ENCODE measurements around the gene CLIC5.

CLIC5 gene

GRCh38 chr6:45997875-45998506 lies 17.7 kb downstream of the CLIC5 start:
- DNase-seq (ENCODE audit: low read depth in 2 of 2) = no peak

- no peak for DNase-seq (ENCODE audit: low read depth in 2 of 2)
These were observed 24.5 kb downstream of the CLIC5 start for GRCh38 chr6:45991189-45991588.

- DNase-seq (ENCODE audit: low read depth in 2 of 2) = no peak
These were observed 25.5 kb downstream of the CLIC5 start for GRCh38 chr6:45990162-45990561.

- no peak for DNase-seq (ENCODE audit: low read depth in 2 of 2)
These were observed 27.0 kb downstream of the CLIC5 start for GRCh38 chr6:45988635-45989034.

- DNase-seq (ENCODE audit: low read depth in 2 of 2) = no peak
These were observed 27.8 kb downstream of the CLIC5 start for GRCh38 chr6:45987856-45988255.

DNA sequence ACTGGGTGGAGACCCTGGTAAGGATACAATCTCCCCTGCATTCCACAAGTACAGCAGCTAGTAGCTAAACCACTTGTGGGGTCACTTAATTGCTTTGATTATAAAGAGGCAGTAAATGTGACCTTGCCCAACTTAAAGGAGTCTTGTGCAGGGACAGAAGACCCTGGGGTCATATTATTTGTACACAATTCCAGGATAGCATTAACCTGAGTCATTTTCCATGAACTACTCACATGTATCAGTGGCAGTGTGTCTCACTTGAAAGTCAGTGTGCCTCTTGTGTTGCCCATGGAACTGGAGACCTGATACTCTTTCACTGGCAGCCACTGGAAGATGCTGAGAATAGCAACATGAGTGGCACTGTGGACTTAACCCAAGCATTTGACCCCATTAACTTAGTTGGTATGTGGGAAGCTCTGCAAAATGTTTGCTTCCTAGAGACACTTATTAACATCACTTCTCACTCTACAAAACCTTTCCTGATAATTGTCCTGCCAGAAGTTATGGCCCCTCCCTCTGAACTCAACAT lies 28.9 kb downstream of the CLIC5 start:
- DNase-seq (ENCODE audit: low read depth in 2 of 2) = no peak

GRCh38 chr6:45984788-45985425 lies 30.8 kb downstream of the CLIC5 start:
- no peak for DNase-seq (ENCODE audit: low read depth in 2 of 2)

- no peak for DNase-seq (ENCODE audit: low read depth in 2 of 2)
These were observed 31.3 kb downstream of the CLIC5 start for GRCh38 chr6:45984347-45984746.

DNA sequence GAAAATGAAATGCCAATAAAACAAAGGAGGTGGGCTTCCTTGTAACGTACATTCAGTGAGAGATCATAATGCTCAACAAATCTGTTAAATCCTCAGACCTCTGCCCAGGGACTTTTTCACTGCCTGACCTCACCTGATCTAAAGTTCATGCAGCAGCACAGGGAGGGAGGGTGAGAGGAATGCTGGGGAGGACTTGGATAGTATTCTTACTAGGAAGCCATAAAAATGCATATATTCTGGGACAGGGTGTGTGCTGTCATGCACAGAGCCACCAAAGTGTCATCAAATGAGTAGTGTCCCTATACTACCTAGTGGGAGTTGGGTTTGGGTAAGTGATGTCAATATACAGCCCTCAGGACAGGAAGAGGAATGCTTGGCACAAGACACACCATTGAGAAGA lies 32.6 kb downstream of the CLIC5 start:
- no peak for DNase-seq (ENCODE audit: low read depth in 2 of 2)

DNA sequence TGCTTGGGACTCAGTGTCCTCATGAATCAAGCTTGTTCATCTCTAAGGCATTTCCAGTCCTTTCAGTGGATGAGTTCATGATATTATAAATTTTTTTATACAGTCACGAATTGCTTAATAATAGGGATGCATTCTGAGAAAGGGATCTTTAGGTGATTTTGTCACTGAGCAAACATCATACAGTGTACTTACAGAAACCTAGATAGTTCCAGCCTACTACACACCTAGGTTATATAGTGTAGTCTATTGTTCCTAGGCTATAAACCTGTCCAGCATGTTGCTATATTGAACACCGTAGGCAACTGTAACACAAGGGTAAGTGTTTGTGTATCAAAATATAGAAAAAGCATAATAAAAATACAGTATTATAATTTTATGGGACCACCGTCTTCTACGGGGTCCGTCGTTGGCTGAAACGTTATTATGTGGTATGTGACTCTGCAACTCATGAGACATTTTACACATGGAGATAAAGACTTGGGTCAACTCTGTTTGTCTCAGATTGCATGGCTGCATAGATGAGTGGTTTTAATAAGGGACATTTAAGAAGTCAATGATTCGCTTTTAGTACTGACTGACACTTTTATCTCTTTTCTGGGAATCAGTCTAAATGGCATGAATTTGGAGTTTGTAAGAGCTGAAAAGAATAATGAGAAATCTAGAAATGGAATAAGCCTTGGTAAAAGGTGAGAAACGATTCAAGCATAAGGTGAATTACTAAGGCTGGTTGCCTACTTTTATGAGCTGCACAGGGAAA lies 33.2 kb downstream of the CLIC5 start:
- no peak for DNase-seq (ENCODE audit: low read depth in 2 of 2)

- DNase-seq (ENCODE audit: low read depth in 2 of 2) = no peak
These were observed 34.6 kb downstream of the CLIC5 start for GRCh38 chr6:45981046-45981445.

DNA sequence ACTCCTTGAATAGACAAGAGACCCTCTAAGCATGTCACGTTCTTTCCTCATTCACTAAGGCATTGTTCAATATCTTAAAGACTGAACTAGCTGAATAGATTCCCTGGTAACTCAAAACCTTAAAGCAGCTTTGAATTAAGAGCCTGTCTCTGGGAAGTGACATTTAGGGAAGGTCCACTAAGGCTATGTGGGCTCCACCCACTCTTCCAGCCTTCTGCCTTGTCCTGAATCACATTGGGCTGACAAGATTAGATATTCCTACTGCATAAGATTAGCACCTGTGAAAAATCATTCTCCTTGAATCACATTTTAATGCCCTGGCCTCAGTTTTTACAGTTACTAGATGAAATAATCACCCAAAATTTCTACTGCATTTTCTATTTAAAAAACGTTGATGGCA lies 36.3 kb downstream of the CLIC5 start:
- no peak for DNase-seq (ENCODE audit: low read depth in 2 of 2)

DNA sequence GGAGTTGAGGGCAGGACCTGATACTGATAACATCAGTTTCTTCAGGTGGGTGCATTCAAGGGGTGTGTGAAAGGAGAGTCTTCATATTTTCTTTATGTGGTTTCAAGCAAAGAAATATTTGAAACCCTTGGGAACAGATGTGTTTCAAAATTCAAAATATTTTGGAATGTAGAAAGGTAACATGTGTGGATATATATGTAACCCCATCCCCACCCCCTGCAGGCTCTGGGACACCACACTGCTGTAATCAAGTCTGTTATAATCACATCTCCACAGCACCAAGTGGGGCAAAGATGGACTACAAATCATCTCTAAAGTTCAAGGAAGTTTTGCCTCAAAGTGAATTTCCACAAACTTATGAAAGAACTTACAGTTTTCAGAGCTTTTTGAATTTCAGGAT lies 41.1 kb downstream of the CLIC5 start:
- no peak for DNase-seq (ENCODE audit: low read depth in 2 of 2)

GRCh38 chr6:45972795-45973503 lies 42.7 kb downstream of the CLIC5 start:
- DNase-seq (ENCODE audit: low read depth in 2 of 2) = no peak

- no peak for DNase-seq (ENCODE audit: low read depth in 2 of 2)
These were observed 44.4 kb downstream of the CLIC5 start for GRCh38 chr6:45971287-45971686.

DNA sequence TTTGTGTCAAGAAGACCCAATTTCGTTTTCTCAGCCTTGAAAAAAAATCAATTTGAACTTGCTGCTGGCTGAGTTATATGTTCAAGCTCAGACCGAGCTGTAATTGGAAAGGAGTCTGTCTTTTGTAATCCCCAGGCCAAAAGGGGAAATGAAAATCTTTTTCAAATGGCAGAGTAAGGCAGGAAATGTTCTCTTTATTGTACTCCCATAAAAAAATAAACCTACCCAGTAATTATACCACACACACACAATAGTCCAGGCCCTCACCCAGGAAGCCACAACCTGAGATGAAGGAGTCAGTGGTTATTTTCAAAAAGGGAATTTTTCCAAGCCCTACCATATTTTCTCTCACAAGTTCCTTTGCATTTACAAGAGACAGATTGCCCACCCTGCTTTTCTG lies 45.3 kb downstream of the CLIC5 start:
- DNase-seq (ENCODE audit: low read depth in 2 of 2) = no peak

DNA sequence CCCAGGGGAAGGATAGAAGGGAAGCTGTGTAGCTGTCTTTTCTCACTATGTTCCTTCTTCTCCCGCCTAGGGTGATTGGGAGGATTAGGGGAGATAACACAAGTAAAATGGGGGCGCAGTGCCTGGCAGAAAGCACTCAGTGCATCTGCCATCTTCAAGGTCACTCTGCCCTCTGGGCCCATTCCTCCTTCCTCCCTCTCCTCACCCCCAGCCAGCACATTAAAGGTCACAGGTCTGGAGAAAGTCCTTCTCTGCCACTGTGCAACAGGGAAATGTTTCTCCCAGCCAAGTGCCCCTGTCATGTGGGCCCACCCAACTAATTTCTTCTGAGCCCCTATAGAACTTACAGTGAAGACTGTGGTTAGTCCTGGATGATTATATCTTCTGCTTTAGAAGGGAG lies 45.8 kb downstream of the CLIC5 start:
- DNase-seq (ENCODE audit: low read depth in 2 of 2) = no peak

GRCh38 chr6:45969026-45969425 lies 46.6 kb downstream of the CLIC5 start:
- DNase-seq (ENCODE audit: low read depth in 2 of 2) = no peak

DNA sequence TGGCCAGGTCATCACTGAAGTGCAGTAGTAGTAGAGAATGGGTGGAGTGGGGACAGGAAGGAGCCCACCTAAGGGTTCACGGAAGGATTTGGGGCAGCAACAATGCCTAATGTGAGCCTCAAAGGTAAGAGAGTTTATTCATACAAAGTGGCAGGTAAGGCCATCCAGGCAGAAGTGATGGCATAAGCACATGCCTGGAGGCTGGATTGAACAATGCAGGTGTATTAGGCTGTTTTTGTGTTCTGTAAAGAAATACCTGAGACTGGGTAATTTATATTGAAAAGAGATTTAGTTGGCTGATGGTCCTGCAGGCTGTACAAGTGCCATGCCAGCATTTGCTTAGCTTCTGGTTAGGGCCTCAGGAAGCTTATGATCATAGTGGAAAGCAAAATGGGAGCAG lies 48.3 kb downstream of the CLIC5 start:
- DNase-seq (ENCODE audit: low read depth in 2 of 2) = no peak

DNA sequence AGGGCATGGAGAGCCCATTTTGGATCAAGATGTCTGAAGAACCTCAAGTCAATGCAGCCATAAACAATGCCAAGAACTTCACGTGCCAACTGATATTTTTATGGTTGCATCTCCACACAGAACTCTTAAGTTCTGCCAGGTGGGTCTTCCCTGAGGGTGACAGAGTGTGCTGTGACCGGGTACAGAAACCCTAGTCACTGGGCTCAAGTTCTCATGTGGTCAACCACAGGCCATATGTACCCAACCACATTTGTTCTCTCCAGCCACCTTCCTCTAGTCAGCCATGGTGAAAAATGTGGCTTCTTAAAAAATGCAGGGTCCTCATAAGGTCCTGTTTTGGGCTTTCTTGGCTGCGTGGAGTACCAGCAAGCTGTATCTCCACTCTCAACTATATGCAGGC lies 48.9 kb downstream of the CLIC5 start:
- DNase-seq (ENCODE audit: low read depth in 2 of 2) = no peak

DNA sequence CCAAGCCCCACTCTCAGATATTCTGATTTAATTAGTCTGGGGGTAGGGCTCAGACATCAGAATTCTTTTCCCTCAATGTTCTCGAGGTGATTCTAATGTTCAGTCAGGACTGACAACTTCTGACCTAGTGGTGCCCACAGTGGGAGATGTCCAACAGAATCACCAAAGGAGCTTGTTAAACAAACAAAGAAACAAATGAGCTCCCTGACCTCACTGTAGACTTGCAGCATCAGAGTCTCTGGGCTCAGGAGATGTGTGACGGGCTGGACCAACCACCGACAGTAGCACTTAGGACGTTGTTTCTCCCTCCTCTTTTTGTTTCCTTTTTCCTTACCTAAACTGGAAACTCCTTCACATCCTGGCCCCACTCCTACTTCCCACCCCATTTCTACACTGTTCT lies 49.3 kb downstream of the CLIC5 start:
- no peak for DNase-seq (ENCODE audit: low read depth in 2 of 2)

DNA sequence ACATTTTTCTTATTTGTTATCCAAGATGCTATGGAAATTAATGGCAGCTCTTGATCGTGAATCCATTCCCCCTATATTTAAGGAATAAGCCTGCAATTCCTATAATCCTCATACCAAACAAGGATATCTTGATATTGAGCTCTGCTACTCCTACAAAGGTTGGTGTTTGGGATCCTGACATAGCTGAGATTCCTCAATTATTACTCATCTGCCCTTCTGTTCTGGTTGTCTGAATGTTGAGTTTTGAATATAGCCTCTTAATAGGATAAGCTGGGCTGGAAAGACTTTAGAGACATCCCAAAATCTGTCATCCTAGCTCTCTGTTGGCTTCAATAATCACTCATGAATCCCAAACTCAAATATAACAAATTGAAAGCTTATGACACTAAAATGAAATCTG lies 49.9 kb downstream of the CLIC5 start:
- no peak for DNase-seq (ENCODE audit: low read depth in 2 of 2)
